ENCODE measurements around the gene NAPSA.

- TF ChIP-seq, protein P1, sequence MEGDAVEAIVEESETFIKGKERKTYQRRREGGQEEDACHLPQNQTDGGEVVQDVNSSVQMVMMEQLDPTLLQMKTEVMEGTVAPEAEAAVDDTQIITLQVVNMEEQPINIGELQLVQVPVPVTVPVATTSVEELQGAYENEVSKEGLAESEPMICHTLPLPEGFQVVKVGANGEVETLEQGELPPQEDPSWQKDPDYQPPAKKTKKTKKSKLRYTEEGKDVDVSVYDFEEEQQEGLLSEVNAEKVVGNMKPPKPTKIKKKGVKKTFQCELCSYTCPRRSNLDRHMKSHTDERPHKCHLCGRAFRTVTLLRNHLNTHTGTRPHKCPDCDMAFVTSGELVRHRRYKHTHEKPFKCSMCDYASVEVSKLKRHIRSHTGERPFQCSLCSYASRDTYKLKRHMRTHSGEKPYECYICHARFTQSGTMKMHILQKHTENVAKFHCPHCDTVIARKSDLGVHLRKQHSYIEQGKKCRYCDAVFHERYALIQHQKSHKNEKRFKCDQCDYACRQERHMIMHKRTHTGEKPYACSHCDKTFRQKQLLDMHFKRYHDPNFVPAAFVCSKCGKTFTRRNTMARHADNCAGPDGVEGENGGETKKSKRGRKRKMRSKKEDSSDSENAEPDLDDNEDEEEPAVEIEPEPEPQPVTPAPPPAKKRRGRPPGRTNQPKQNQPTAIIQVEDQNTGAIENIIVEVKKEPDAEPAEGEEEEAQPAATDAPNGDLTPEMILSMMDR (IDR thresholded peaks at IDR 0.05): no peak
- TF ChIP-seq POLR2AphosphoS5 (IDR thresholded peaks at IDR 0.05): no peak
- no peak for TF ChIP-seq POLR2A (IDR thresholded peaks at IDR 0.05; ENCODE audit: low read depth)
- no peak for TF ChIP-seq EP300 (IDR thresholded peaks at IDR 0.05)
Measured at GRCh38 chr19:50327461-50328223, 37.8 kb downstream of the NAPSA start.

Data from esophagus muscularis mucosa (tissue), 4 donors.